PFSK-1 (cell line): ENCODE results near the gene DDX24.

Experiments
- FOXP2 ChIP-seq: optimal IDR thresholded peaks from 2 replicates; pipeline ENCODE3; 2011; ENCODE audit warnings: borderline replicate concordance, control low read depth, inconsistent platforms; ENCODE audit not compliant: insufficient read depth; ENCODE audit errors: extremely low read length, extremely low read depth
- POLR2AphosphoS5 ChIP-seq: IDR thresholded peaks from 2 replicates; pipeline ENCODE4 v1.6.1; 2012; ENCODE audit warnings: low read depth, mild to moderate bottlenecking, control low read depth, low read length, moderate library complexity
- REST ChIP-seq, 2 experiments: IDR thresholded peaks; 2 replicates each; pipeline versions ENCODE4 v1.6.1 to v1.8.0; 2011 to 2012; ENCODE audit warnings: low read depth in 2 of 2, low read length in 2 of 2, control low read depth in 1 of 2, inconsistent platforms in 1 of 2, mild to moderate bottlenecking in 1 of 2, moderate library complexity in 1 of 2; ENCODE audit not compliant: insufficient read depth in 1 of 2
- SIN3A ChIP-seq: IDR thresholded peaks from 2 replicates; pipeline ENCODE4 v1.6.1; 2012; ENCODE audit warnings: mild to moderate bottlenecking, low read length, moderate library complexity, borderline replicate concordance; ENCODE audit not compliant: insufficient read depth
- TAF1 ChIP-seq: IDR thresholded peaks from 2 replicates; pipeline ENCODE4 v1.6.1; 2012; ENCODE audit warnings: low read length, control low read depth, borderline replicate concordance; ENCODE audit not compliant: insufficient read depth

GRCh38 chr14:94074534-94074933 is 6.5 kb downstream of the DDX24 start:
- TF ChIP-seq POLR2AphosphoS5 (no peak), SIN3A (no peak), TAF1 (no peak), REST (IDR thresholded peaks at IDR 0.05; ENCODE audit: insufficient read depth in 1 of 2, low read depth in 2 of 2, low read length in 2 of 2) (no peak), FOXP2 (no peak)
